Measurements from ENCODE around the gene SUSD4. TPM values are rescaled to one million over a fixed set of nuclear protein-coding genes. Genes with fewer than 3 reads are reported as not detected.

SUSD4 gene
- total RNA-seq, 6 experiments from 2014 or later = 0.33 to 0.96 (median 0.70) TPM

- H3K4me3 Mint-ChIP-seq = peak overlapping the region; percentile 57
- H3K9me3 Mint-ChIP-seq = no peaks in the 10 kb centered on the region
- H3K27me3 Mint-ChIP-seq (ENCODE audit: insufficient read depth) = no peaks in the 10 kb centered on the region; the same call in 1 of the 2 replicates
- peak; percentile 74 for DNase-seq
- H3K36me3 Mint-ChIP-seq (ENCODE audit: low read depth) = 0 out of 2 replicates have a peak, but pooled peaks cover 5% of the 10 kb centered on the region
- TF ChIP-seq, protein P1, sequence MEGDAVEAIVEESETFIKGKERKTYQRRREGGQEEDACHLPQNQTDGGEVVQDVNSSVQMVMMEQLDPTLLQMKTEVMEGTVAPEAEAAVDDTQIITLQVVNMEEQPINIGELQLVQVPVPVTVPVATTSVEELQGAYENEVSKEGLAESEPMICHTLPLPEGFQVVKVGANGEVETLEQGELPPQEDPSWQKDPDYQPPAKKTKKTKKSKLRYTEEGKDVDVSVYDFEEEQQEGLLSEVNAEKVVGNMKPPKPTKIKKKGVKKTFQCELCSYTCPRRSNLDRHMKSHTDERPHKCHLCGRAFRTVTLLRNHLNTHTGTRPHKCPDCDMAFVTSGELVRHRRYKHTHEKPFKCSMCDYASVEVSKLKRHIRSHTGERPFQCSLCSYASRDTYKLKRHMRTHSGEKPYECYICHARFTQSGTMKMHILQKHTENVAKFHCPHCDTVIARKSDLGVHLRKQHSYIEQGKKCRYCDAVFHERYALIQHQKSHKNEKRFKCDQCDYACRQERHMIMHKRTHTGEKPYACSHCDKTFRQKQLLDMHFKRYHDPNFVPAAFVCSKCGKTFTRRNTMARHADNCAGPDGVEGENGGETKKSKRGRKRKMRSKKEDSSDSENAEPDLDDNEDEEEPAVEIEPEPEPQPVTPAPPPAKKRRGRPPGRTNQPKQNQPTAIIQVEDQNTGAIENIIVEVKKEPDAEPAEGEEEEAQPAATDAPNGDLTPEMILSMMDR (IDR thresholded peaks at IDR 0.05) = peak; percentile 10; the same call in 1 of the 2 replicates
- H3K4me1 Mint-ChIP-seq (ENCODE audit: low read depth) = peaks cover 61% of the 10 kb centered on the region
- peak overlapping the region; percentile 87 for H3K27ac Mint-ChIP-seq
Observed at GRCh38 chr1:223233410-223234169, 130.4 kb downstream of the SUSD4 start.

- Mint-ChIP-seq H3K27ac (peak overlapping the region; percentile 87), H3K4me3 (peak overlapping the region; percentile 57; the same call in 1 of the 2 replicates)
Observed at GRCh38 chr1:223233019-223233409, 131.0 kb downstream of the SUSD4 start.

GRCh38 chr1:223231581-223231980 lies 132.4 kb downstream of the SUSD4 start:
- peaks cover 5% of the 10 kb centered on the region for H3K27me3 Mint-ChIP-seq (ENCODE audit: insufficient read depth)
- TF ChIP-seq, protein P1 (IDR thresholded peaks at IDR 0.05) = 0 out of 2 replicates have a peak, but pooled peaks have one; percentile 2
- H3K27ac Mint-ChIP-seq = peak overlapping the region; percentile 93
- no peak overlapping the region for H3K4me3 Mint-ChIP-seq
- no peaks in the 10 kb centered on the region for H3K9me3 Mint-ChIP-seq
- no peak for DNase-seq
- H3K4me1 Mint-ChIP-seq (ENCODE audit: low read depth) = peaks cover 71% of the 10 kb centered on the region
- no peaks in the 10 kb centered on the region for H3K36me3 Mint-ChIP-seq (ENCODE audit: low read depth)

More at GRCh38 chr1:223233019-223233409, 131.0 kb downstream of the SUSD4 start:
- peaks cover 65% of the 10 kb centered on the region for H3K4me1 Mint-ChIP-seq (ENCODE audit: low read depth)
- TF ChIP-seq, protein P1 (IDR thresholded peaks at IDR 0.05) = no peak
- no peak for DNase-seq
- H3K9me3 Mint-ChIP-seq = no peaks in the 10 kb centered on the region
- no peaks in the 10 kb centered on the region; the same call in 1 of the 2 replicates for H3K27me3 Mint-ChIP-seq (ENCODE audit: insufficient read depth)
- 0 out of 2 replicates have a peak, but pooled peaks cover 5% of the 10 kb centered on the region for H3K36me3 Mint-ChIP-seq (ENCODE audit: low read depth)

DNA sequence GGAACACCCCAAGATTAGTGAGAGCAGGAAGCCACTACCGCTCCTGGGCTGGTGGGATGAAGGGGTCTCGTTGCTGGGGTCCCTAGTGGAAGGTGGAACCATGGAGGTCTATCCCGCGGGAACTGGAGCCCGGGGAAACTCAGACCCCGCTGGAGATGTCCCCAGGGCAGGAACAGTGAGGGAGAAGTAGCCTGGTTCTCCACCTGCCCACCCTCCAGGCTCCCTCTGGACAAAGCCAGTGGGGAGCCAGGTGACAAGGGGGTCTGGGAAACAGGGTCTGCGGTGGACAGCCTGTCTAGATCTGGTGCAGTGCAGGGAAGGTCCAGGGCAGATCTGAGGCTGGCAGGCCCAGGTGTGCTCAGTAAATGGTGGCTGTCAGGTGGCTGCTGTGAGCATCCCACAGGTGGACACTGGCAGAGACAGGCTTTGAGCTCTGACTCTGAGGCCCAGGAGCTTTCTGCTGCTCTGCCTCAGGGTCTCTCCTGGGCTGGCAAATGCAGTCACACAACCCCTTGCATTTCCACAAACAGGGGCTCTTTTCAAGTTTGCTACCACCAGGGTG lies 132.9 kb downstream of the SUSD4 start:
- TF ChIP-seq, protein P1 (IDR thresholded peaks at IDR 0.05) = no peak; the same call in 1 of the 2 replicates
- no peaks in the 10 kb centered on the region for H3K9me3 Mint-ChIP-seq
- DNase-seq = no peak
- H3K4me1 Mint-ChIP-seq (ENCODE audit: low read depth) = peaks cover 71% of the 10 kb centered on the region
- peak overlapping the region; percentile 93 for H3K27ac Mint-ChIP-seq
- no peaks in the 10 kb centered on the region for H3K36me3 Mint-ChIP-seq (ENCODE audit: low read depth)
- H3K4me3 Mint-ChIP-seq = peak overlapping the region; percentile 72
- H3K27me3 Mint-ChIP-seq (ENCODE audit: insufficient read depth) = peaks cover 5% of the 10 kb centered on the region

DNA sequence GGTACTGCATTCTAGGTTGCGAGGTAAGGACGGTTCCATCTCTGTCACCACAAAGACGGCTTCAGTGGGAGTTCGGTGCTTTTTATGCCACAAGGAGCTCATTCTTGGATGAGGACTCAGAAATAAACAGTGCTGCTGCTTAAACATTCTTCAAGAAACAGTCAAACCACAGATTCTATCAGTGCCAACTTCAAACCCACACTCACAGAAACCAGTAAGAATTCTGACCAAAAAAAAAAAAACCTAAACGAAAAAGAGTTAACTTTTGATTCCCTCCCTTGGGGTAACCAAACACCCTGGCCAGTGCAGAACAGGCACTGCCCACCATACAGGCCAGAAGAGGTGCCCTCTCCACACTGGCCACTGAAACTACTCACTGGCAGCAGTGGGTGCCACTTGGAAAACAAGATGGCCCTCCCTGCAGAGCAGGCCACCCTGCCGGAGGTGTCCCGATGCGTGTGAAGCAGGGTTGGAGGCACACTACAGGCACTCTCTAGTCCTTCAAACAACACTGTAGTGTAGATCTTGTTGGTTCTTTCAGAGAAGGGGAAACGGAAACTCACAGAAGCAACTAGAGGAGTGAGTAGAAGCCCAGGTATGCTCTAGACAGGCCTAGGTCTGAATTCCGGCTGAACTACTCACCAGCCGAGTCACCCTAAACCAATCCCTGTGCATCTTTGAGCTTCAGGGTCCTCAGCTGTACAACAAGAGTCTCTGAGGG lies 133.7 kb downstream of the SUSD4 start:
- TF ChIP-seq, protein P1 (IDR thresholded peaks at IDR 0.05) = no peak
- peaks cover 71% of the 10 kb centered on the region for H3K4me1 Mint-ChIP-seq (ENCODE audit: low read depth)
- H3K36me3 Mint-ChIP-seq (ENCODE audit: low read depth) = no peaks in the 10 kb centered on the region
- no peaks in the 10 kb centered on the region for H3K9me3 Mint-ChIP-seq
- DNase-seq = peak; percentile 88
- H3K27me3 Mint-ChIP-seq (ENCODE audit: insufficient read depth) = peaks cover 5% of the 10 kb centered on the region
- H3K27ac Mint-ChIP-seq = peak overlapping the region; percentile 93
- H3K4me3 Mint-ChIP-seq = peak overlapping the region; percentile 72
